RWPE1 (cell line): ENCODE data around the gene CHRNB4.

ENCODE experiments used
- CTCF ChIA-PET: fragments of 350-600 bp; sonication (Branson Sonifier 250); formaldehyde crosslinking; extraction: SDS; loops from one replicate; lab custom pipeline; 2021; lab: Yijun Ruan, JAX
- POLR2A ChIA-PET: fragments of 400-600 bp; formaldehyde crosslinking; extraction: SDS; loops from one replicate; lab custom pipeline; 2020; ENCODE audit warnings: antibody characterized with exemption; ENCODE audit not compliant: low non-redundant PET; lab: Yijun Ruan, JAX
- DNase-seq: peaks from one replicate; pipeline ENCODE4 v3.0.0; 2012; ENCODE audit warnings: low spot score
- H3K27ac ChIP-seq: fragments of 450-650 bp; 2 replicates; pipeline ENCODE4 v1.5.1; 2017
- TF ChIP-seq, protein P1 (sequence below): fragments of 450-650 bp; conservative IDR thresholded peaks from 2 replicates; pipeline ENCODE4 v1.5.1; 2017; ENCODE audit warnings: low read depth, mild to moderate bottlenecking

The CHRNB4 gene

DNA sequence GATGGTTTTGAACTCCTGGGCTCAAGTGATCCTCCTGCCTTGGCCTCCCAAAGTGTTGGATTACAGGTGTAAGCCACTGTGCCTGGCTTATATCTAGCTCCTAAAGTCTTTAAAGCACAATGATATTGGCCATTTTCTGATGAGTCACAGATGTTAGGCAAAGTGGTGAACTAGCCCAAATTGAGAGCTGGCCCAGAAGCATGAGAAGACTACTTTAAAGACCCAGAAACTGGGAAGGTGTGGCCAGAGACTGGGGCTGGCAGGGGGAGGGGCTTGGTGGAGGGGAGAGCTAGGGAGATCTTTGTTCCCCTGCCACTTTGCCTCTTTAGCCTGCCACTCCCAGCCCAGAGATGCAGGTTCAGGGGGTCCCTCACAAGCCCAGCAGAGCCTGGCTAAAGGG lies 41.8 kb downstream of the CHRNB4 start:
- CTCF ChIA-PET = no interaction called here
- no peak for DNase-seq
- POLR2A ChIA-PET = no interaction called here
- TF ChIP-seq, protein P1, sequence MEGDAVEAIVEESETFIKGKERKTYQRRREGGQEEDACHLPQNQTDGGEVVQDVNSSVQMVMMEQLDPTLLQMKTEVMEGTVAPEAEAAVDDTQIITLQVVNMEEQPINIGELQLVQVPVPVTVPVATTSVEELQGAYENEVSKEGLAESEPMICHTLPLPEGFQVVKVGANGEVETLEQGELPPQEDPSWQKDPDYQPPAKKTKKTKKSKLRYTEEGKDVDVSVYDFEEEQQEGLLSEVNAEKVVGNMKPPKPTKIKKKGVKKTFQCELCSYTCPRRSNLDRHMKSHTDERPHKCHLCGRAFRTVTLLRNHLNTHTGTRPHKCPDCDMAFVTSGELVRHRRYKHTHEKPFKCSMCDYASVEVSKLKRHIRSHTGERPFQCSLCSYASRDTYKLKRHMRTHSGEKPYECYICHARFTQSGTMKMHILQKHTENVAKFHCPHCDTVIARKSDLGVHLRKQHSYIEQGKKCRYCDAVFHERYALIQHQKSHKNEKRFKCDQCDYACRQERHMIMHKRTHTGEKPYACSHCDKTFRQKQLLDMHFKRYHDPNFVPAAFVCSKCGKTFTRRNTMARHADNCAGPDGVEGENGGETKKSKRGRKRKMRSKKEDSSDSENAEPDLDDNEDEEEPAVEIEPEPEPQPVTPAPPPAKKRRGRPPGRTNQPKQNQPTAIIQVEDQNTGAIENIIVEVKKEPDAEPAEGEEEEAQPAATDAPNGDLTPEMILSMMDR = no peak
- no peak overlapping the region for H3K27ac ChIP-seq

DNA sequence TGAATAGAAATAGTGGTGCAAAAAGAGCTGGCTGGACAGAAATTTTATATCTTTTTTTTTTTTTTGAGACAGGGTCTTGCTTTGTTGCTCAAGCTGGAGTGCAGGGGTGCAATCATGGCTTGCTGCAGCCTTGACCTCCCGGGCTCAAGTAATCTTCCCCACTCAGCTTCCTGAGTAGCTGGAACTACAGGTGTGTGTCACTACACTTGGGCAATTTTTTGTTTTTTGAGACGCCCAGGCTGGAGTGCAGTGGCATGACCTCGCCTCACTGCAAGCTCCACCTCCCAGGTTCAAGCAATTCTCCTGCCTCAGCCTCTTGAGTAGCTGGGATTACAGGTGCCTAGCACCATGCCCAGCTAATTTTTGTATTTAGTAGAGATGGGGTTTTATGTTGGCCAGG lies 42.7 kb downstream of the CHRNB4 start:
- no peak for DNase-seq
- ChIA-PET CTCF (interaction anchor here (0.6 kb wide), 1 partner anchor 11 kb away, joined by 4 read pairs; no protein-coding TSS in a partner anchor), POLR2A (no interaction called here)
- no peak overlapping the region for H3K27ac ChIP-seq
- TF ChIP-seq, protein P1 = no peak

DNA sequence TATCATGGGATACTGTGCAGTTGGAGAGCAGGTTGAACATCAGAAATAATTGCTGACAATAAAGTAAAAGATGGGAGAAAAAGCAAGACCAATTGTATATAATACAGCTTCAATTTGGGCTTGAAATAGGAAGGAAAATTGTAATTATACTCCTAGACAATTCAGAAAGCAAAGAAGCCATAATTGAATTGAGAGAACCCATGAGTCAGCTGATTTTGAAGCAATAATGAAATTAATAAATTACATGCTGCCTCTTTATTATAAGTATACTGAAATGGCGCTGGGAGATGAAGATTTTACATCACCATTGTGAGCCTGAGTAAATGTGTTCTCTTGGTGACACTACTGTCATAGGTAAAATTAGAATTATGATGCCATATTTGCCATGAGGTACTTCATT lies 43.4 kb downstream of the CHRNB4 start:
- ChIA-PET POLR2A (no interaction called here), CTCF (interaction anchor here (0.6 kb wide), 1 partner anchor 10 kb away, joined by 4 read pairs; no protein-coding TSS in a partner anchor)
- no peak for DNase-seq
- TF ChIP-seq, protein P1 = no peak
- no peak overlapping the region for H3K27ac ChIP-seq

DNA sequence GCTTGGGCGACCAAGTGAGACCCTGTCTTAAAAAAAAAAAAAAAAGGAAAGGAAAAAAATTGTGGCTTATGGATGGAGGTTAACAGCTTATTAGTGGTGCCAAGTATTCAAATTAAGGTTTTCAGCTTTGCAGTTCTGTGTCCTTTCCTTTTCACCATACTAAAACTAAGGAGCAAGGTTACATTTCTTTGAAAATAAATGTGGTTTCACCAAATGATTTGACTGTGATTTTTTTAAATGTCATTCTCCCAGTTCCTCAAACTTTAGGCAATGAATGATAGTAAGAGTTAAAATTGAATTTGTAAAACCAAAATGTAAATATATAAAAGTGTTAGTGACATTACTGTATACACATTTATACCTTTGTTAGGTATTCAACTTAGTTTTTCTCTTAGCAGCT lies 66.1 kb downstream of the CHRNB4 start:
- CTCF ChIA-PET = no interaction called here
- POLR2A ChIA-PET = no interaction called here

More for the DNA sequence above, 66.1 kb downstream of the CHRNB4 start:
- H3K27ac ChIP-seq = no peak overlapping the region
- DNase-seq = no peak
- TF ChIP-seq, protein P1 = no peak
